MM.1S (cell line): ENCODE results near the gene MTMR2.

Source experiments
- DNase-seq: peaks from one replicate; pipeline ENCODE4 v3.0.0-alpha.2; 2015
- H2AFZ ChIP-seq: fragments of 300-600 bp; sonication (generic); 2 replicates; pipeline ENCODE4 v1.6.0; 2016; ENCODE audit warnings: antibody characterized with exemption, low read length
- H3F3A ChIP-seq: fragments of 300-600 bp; sonication (generic); 2 replicates; pipeline ENCODE4 v1.6.1; 2016; ENCODE audit warnings: mild to moderate bottlenecking, antibody characterized with exemption, low read length, moderate library complexity, mixed read lengths; ENCODE audit not compliant: insufficient read depth
- H3K27ac ChIP-seq: fragments of 300-600 bp; sonication (generic); 2 replicates; pipeline ENCODE4 v1.5.1; 2016; ENCODE audit warnings: mild to moderate bottlenecking, low read length
- H3K27me3 ChIP-seq: fragments of 300-600 bp; sonication (generic); replicated peaks from 2 replicates; pipeline ENCODE4 v1.6.0; 2016; ENCODE audit warnings: low read length; ENCODE audit not compliant: insufficient read depth
- H3K36me3 ChIP-seq: fragments of 300-600 bp; sonication (generic); replicated peaks from 2 replicates; pipeline ENCODE4 v1.6.1; 2016; ENCODE audit warnings: mild to moderate bottlenecking, low read length, mixed read lengths; ENCODE audit not compliant: insufficient read depth
- H3K4me1 ChIP-seq: fragments of 300-600 bp; sonication (generic); 2 replicates; pipeline ENCODE4 v1.6.1; 2016; ENCODE audit warnings: low read length, mixed read lengths
- H3K4me2 ChIP-seq: fragments of 300-600 bp; sonication (generic); 2 replicates; pipeline ENCODE4 v1.6.0; 2016; ENCODE audit warnings: low read depth, low read length
- H3K4me3 ChIP-seq: fragments of 300-600 bp; sonication (generic); 2 replicates; pipeline ENCODE4 v1.5.1; 2016; ENCODE audit warnings: low read length, mixed read lengths
- H3K79me2 ChIP-seq: fragments of 300-600 bp; sonication (generic); 2 replicates; pipeline ENCODE4 v1.6.1; 2016; ENCODE audit warnings: mixed run types, low read length, mixed read lengths
- H3K9ac ChIP-seq: fragments of 300-600 bp; sonication (generic); 2 replicates; pipeline ENCODE4 v1.6.1; 2016; ENCODE audit warnings: low read length, mixed read lengths
- H3K9me2 ChIP-seq: fragments of 300-600 bp; sonication (generic); replicated peaks from 2 replicates; pipeline ENCODE4 v1.6.1; 2016; ENCODE audit warnings: mild to moderate bottlenecking, low read length, mixed read lengths; ENCODE audit not compliant: insufficient read depth
- H3K9me3 ChIP-seq: fragments of 300-600 bp; sonication (generic); replicated peaks from 2 replicates; pipeline ENCODE4 v1.6.1; 2016; ENCODE audit warnings: mild to moderate bottlenecking, low read length, mixed read lengths; ENCODE audit not compliant: insufficient read depth
- H4K20me1 ChIP-seq: fragments of 300-600 bp; sonication (generic); 2 replicates; pipeline ENCODE4 v1.6.1; 2016; ENCODE audit warnings: mild to moderate bottlenecking, low read length, moderate library complexity, mixed read lengths; ENCODE audit not compliant: insufficient read depth
- EZH2 ChIP-seq: fragments of 300-600 bp; sonication (generic); optimal IDR thresholded peaks from 2 replicates; pipeline ENCODE3; 2017; ENCODE audit warnings: low read depth, mild to moderate bottlenecking, antibody characterized with exemption, low read length, mixed read lengths
- EZH2phosphoT487 ChIP-seq: fragments of 300-600 bp; sonication (generic); IDR thresholded peaks from 2 replicates; pipeline ENCODE4 v1.6.1; 2018; ENCODE audit warnings: antibody characterized with exemption, low read length
- TF ChIP-seq, protein P1 (sequence below): fragments of 300-600 bp; sonication (generic); IDR thresholded peaks from 2 replicates; pipeline ENCODE4 v1.5.1; 2016; ENCODE audit warnings: antibody characterized with exemption, low read length, mixed read lengths

Gene MTMR2

GRCh38 chr11:95853862-95854261, 70.0 kb downstream of the MTMR2 start:
- H3K4me1 ChIP-seq = no peaks in the 10 kb centered on the region
- no peaks in the 10 kb centered on the region for H3K9me2 ChIP-seq
- H3K9ac ChIP-seq = no peak overlapping the region
- no peak overlapping the region for H3K27ac ChIP-seq
- H3K36me3 ChIP-seq = no peaks in the 10 kb centered on the region
- DNase-seq = no peak
- H3F3A ChIP-seq = no peaks in the 10 kb centered on the region
- H3K4me2 ChIP-seq = no peak overlapping the region
- H3K79me2 ChIP-seq = no peaks in the 10 kb centered on the region
- H3K27me3 ChIP-seq = no peaks in the 10 kb centered on the region
- no peaks in the 10 kb centered on the region for H3K9me3 ChIP-seq
- no peak overlapping the region for H2AFZ ChIP-seq
- no peak for TF ChIP-seq EZH2
- TF ChIP-seq, protein P1, sequence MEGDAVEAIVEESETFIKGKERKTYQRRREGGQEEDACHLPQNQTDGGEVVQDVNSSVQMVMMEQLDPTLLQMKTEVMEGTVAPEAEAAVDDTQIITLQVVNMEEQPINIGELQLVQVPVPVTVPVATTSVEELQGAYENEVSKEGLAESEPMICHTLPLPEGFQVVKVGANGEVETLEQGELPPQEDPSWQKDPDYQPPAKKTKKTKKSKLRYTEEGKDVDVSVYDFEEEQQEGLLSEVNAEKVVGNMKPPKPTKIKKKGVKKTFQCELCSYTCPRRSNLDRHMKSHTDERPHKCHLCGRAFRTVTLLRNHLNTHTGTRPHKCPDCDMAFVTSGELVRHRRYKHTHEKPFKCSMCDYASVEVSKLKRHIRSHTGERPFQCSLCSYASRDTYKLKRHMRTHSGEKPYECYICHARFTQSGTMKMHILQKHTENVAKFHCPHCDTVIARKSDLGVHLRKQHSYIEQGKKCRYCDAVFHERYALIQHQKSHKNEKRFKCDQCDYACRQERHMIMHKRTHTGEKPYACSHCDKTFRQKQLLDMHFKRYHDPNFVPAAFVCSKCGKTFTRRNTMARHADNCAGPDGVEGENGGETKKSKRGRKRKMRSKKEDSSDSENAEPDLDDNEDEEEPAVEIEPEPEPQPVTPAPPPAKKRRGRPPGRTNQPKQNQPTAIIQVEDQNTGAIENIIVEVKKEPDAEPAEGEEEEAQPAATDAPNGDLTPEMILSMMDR = no peak
- TF ChIP-seq EZH2phosphoT487 = no peak
- H4K20me1 ChIP-seq = no peaks in the 10 kb centered on the region
- H3K4me3 ChIP-seq = no peak overlapping the region

GRCh38 chr11:95853138-95853537, 70.8 kb downstream of the MTMR2 start:
- Histone ChIP-seq H3K79me2 (no peaks in the 10 kb centered on the region), H3K4me3 (no peak overlapping the region), H3F3A (no peaks in the 10 kb centered on the region), H3K9ac (no peak overlapping the region), H4K20me1 (no peaks in the 10 kb centered on the region), H3K4me2 (no peak overlapping the region), H3K9me3 (no peaks in the 10 kb centered on the region), H3K27ac (no peak overlapping the region), H3K36me3 (no peaks in the 10 kb centered on the region), H3K27me3 (no peaks in the 10 kb centered on the region), H3K9me2 (no peaks in the 10 kb centered on the region), H3K4me1 (no peaks in the 10 kb centered on the region), H2AFZ (no peak overlapping the region)
- no peak for DNase-seq
- TF ChIP-seq, protein P1 = no peak
- TF ChIP-seq EZH2 = no peak
- TF ChIP-seq EZH2phosphoT487 = no peak

DNA sequence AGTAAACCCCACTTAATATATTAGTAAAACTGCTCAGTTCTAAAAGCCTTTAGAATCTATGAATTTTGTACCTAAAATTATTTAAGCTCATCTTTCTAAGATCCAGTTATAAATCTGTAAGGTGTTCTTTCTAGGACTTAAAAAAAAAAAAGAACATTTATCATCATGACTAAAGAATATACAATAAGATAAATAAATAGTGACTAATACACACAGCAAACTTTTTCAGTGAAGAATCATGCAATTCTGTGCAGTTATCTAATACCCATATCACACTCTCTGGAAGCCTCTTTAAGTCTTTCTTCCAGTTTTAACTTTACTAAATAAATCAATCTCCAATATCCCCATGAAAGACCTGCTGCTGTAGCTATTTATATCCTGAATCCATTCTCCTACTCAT, 73.8 kb downstream of the MTMR2 start:
- no peak overlapping the region for H3K4me3 ChIP-seq

More for the DNA sequence above, 73.8 kb downstream of the MTMR2 start:
- H2AFZ ChIP-seq = no peak overlapping the region
- H3K9me2 ChIP-seq = no peaks in the 10 kb centered on the region
- DNase-seq = no peak
- no peaks in the 10 kb centered on the region for H3K9me3 ChIP-seq
- no peaks in the 10 kb centered on the region for H3K79me2 ChIP-seq
- TF ChIP-seq EZH2phosphoT487 (no peak), EZH2 (no peak)
- TF ChIP-seq, protein P1 = no peak
- H3K4me1 ChIP-seq = no peaks in the 10 kb centered on the region
- H3K36me3 ChIP-seq = no peaks in the 10 kb centered on the region
- H3K9ac ChIP-seq = no peak overlapping the region
- H3K27me3 ChIP-seq = no peaks in the 10 kb centered on the region
- H3F3A ChIP-seq = no peaks in the 10 kb centered on the region
- H4K20me1 ChIP-seq = no peaks in the 10 kb centered on the region
- no peak overlapping the region for H3K27ac ChIP-seq
- no peak overlapping the region for H3K4me2 ChIP-seq
